B cell (primary cell): ENCODE measurements around the gene C1orf174. TPM values are rescaled to one million over a fixed set of nuclear protein-coding genes. Genes with fewer than 3 reads are reported as not detected.

Source experiments
- ATAC-seq: fragments of 200-7000 bp; cut with Tn5 transposase; one replicate; pipeline ENCODE4 v1.10.0; 2021; ENCODE audit warnings: low read depth, mild to moderate bottlenecking, moderate number of reproducible peaks, moderate library complexity
- CTCF ChIA-PET: fragments of 350-600 bp; sonication (Branson Sonifier 250); formaldehyde crosslinking; loops from one replicate; lab custom pipeline; 2021; ENCODE audit warnings: antibody characterized with exemption, inconsistent platforms; lab: Charles Lee
- POLR2A ChIA-PET: fragments of 350-600 bp; sonication (Branson Sonifier 250); formaldehyde crosslinking; loops from one replicate; lab custom pipeline; 2021; ENCODE audit warnings: antibody characterized with exemption; lab: Charles Lee
- DNase-seq: peaks from one replicate; pipeline ENCODE4 v3.0.0; 2013
- H2AFZ ChIP-seq: 2 replicates; pipeline ENCODE4 v1.6.1; 2012; ENCODE audit warnings: mild to moderate bottlenecking, low read depth, low read length; ENCODE audit not compliant: insufficient read depth, poor library complexity, severe bottlenecking
- H3K27ac ChIP-seq, 2 donors: 1 replicate in 1 of 2; 2 replicates in 1 of 2; pipeline ENCODE4 v1.5.1; 2012 to 2013; ENCODE audit warnings: low read length in 2 of 2, mild to moderate bottlenecking in 2 of 2, moderate library complexity in 1 of 2
- H3K27me3 ChIP-seq, 4 experiments: fragments of 200-600 bp in 1 of 4; sonication (generic) in 1 of 4; replicated peaks in 1 of 4; 1 replicate in 2 of 4; 2 replicates in 2 of 4; pipeline versions ENCODE4 v1.6.1 to v1.7.0; 2013 to 2016; ENCODE audit warnings: low read length in 3 of 4, mild to moderate bottlenecking in 2 of 4, mixed read lengths in 1 of 4, moderate library complexity in 1 of 4; ENCODE audit not compliant: insufficient read depth in 4 of 4, control insufficient read depth in 3 of 4; ENCODE audit errors: control extremely low read depth in 1 of 4
- H3K36me3 ChIP-seq, 2 experiments: replicated peaks in 1 of 2; 1 replicate in 1 of 2; 2 replicates in 1 of 2; pipeline versions ENCODE4 v1.6.1 to v1.7.1; 2013; ENCODE audit warnings: low read length in 1 of 2; ENCODE audit not compliant: insufficient read depth in 2 of 2, control insufficient read depth in 1 of 2; ENCODE audit errors: control extremely low read depth in 1 of 2, extremely low read depth in 1 of 2
- H3K4me1 ChIP-seq, 2 donors: fragments of 200-600 bp in 1 of 2; sonication (generic) in 1 of 2; 1 replicate in 1 of 2; 2 replicates in 1 of 2; pipeline versions ENCODE4 v1.5.1 to v1.6.1; 2013 to 2017; ENCODE audit warnings: low read length in 2 of 2; ENCODE audit not compliant: control insufficient read depth in 2 of 2, insufficient read depth in 2 of 2
- H3K4me2 ChIP-seq: replicated peaks from 2 replicates; pipeline ENCODE3; 2012; ENCODE audit warnings: mild to moderate bottlenecking, low read depth, low read length; ENCODE audit not compliant: poor library complexity, severe bottlenecking
- H3K4me3 ChIP-seq, 5 experiments: fragments of 200-600 bp in 1 of 5; sonication (generic) in 1 of 5; 1 replicate in 3 of 5; 2 replicates in 2 of 5; pipeline versions ENCODE4 v1.5.1 to v1.7.0; 2011 to 2016; ENCODE audit warnings: low read length in 4 of 5, mild to moderate bottlenecking in 4 of 5, low read depth in 2 of 5, control low read depth in 1 of 5, moderate library complexity in 1 of 5; ENCODE audit not compliant: insufficient read depth in 1 of 5; ENCODE audit errors: control extremely low read depth in 1 of 5, extremely low read depth in 1 of 5
- H3K79me2 ChIP-seq: fragments of 200-600 bp; sonication (generic); one replicate; pipeline ENCODE4 v1.6.0; 2016; ENCODE audit warnings: low read length; ENCODE audit not compliant: control insufficient read depth, insufficient read depth
- H3K9ac ChIP-seq: fragments of 200-600 bp; sonication (generic); 2 replicates; pipeline ENCODE4 v1.6.1; 2017; ENCODE audit warnings: mild to moderate bottlenecking, low read length, moderate library complexity
- H3K9me3 ChIP-seq, 3 donors: one replicate each; pipeline versions ENCODE4 v1.6.1 to v1.7.1; 2013; ENCODE audit warnings: low read length in 2 of 3; ENCODE audit not compliant: control insufficient read depth in 2 of 3, insufficient read depth in 1 of 3; ENCODE audit errors: control extremely low read depth in 1 of 3
- H4K20me1 ChIP-seq: 2 replicates; pipeline ENCODE4 v1.6.0; 2012; ENCODE audit warnings: mild to moderate bottlenecking, low read length; ENCODE audit not compliant: insufficient read depth, control insufficient read depth, poor library complexity, severe bottlenecking
- H3K27ac Mint-ChIP-seq: one replicate; pipeline ENCODE4 v1.8.0; 2021; ENCODE audit warnings: mixed read lengths
- H3K27me3 Mint-ChIP-seq: one replicate; pipeline ENCODE4 v1.8.0; 2021; ENCODE audit warnings: mixed read lengths
- H3K4me1 Mint-ChIP-seq: one replicate; pipeline ENCODE4 v1.8.0; 2021; ENCODE audit warnings: mixed read lengths
- H3K4me3 Mint-ChIP-seq: one replicate; pipeline ENCODE4 v1.8.0; 2021; ENCODE audit warnings: mixed read lengths
- H3K9me3 Mint-ChIP-seq: one replicate; pipeline ENCODE4 v1.8.0; 2022; ENCODE audit warnings: mixed read lengths; ENCODE audit not compliant: insufficient read depth
- EZH2 ChIP-seq: IDR thresholded peaks from 2 replicates; pipeline ENCODE4 v1.6.1; 2012; ENCODE audit warnings: borderline replicate concordance, low read depth, mild to moderate bottlenecking, moderate library complexity, low read length; ENCODE audit not compliant: insufficient read depth, poor library complexity, severe bottlenecking
- WGBS: methylation state at CpG from one replicate; pipeline ENCODE4 v1.1.5; 2013; ENCODE audit warnings: missing lambda C conversion rate; ENCODE audit not compliant: insufficient coverage; 5-methylcytosine and 5-hydroxymethylcytosine counted together
- intact Hi-C: fragments of 100-400 bp; cut with micrococcal nuclease; formaldehyde crosslinking; loops from one replicate; pipeline ENCODE4 v1.10.0; 2022
- polyA plus RNA-seq: library from polyadenylated mRNA; depleted of rRNA; stranded (reverse); fragments of >200 nt; gene quantifications from 2 replicates; pipeline ENCODE4 v1.2.3, GENCODE V29; 2012
- total RNA-seq, 2 donors: library from RNA; stranded (reverse); fragments of 120-200 nt in 1 of 2; gene quantifications; 1 replicate in 1 of 2; 2 replicates in 1 of 2; pipeline versions ENCODE4 v1.2.3 to v1.2.4, GENCODE V29; 2013 to 2022
- TF ChIP-seq, protein P1 (sequence below): fragments of 200-600 bp; IDR thresholded peaks from one replicate; pipeline ENCODE4 v1.8.0; 2022; ENCODE audit warnings: antibody characterized with exemption, mild to moderate bottlenecking

The C1orf174 gene
- total and polyA plus RNA-seq, 2 donors (not counting 1 experiment from before 2014, with no cell fraction given): 33.2 to 49.8 TPM

DNA sequence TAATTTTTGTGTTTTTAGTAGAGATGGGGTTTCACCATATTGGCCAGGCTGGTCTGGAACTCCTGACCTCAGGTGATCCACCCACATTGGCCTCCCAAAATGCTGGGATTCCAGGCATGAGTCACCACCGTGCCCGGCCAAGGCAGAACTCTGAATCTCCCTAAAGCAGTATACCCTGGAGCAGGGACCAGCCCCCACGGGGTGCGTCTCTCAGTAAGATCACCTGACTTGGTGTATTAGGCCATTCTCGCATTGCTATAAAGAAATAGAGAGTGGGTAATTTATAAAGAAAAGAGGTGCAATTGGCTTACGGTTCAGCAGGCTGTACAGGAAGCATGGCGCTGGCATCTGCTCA is 28.6 kb downstream of the C1orf174 start:
- ChIA-PET CTCF (no interaction called here), POLR2A (no interaction called here)
- Mint-ChIP-seq H3K4me3 (no peak overlapping the region), H3K9me3 (no peaks in the 10 kb centered on the region), H3K4me1 (no peaks in the 10 kb centered on the region), H3K27ac (no peak overlapping the region), H3K27me3 (no peaks in the 10 kb centered on the region)
- peaks cover 0 to 64% of the 10 kb centered on the region in 2 experiments for H3K36me3 ChIP-seq
- H3K27me3 ChIP-seq: no peaks in the 10 kb centered on the region
- H3K4me2 ChIP-seq: no peak overlapping the region
- no peak overlapping the region for H3K27ac ChIP-seq
- no peak for TF ChIP-seq EZH2
- TF ChIP-seq, protein P1, sequence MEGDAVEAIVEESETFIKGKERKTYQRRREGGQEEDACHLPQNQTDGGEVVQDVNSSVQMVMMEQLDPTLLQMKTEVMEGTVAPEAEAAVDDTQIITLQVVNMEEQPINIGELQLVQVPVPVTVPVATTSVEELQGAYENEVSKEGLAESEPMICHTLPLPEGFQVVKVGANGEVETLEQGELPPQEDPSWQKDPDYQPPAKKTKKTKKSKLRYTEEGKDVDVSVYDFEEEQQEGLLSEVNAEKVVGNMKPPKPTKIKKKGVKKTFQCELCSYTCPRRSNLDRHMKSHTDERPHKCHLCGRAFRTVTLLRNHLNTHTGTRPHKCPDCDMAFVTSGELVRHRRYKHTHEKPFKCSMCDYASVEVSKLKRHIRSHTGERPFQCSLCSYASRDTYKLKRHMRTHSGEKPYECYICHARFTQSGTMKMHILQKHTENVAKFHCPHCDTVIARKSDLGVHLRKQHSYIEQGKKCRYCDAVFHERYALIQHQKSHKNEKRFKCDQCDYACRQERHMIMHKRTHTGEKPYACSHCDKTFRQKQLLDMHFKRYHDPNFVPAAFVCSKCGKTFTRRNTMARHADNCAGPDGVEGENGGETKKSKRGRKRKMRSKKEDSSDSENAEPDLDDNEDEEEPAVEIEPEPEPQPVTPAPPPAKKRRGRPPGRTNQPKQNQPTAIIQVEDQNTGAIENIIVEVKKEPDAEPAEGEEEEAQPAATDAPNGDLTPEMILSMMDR: no peak
- H2AFZ ChIP-seq: no peak overlapping the region
- WGBS: 97% methylated on average over 7 of the region's 7 CpGs
- intact Hi-C loops: no loop called here
- H3K4me3 ChIP-seq: no peak overlapping the region
- H4K20me1 ChIP-seq: no peaks in the 10 kb centered on the region
- no peak for DNase-seq
- no peaks in the 10 kb centered on the region for H3K79me2 ChIP-seq
- no peaks in the 10 kb centered on the region for H3K4me1 ChIP-seq
- peaks cover 0 to 10% (median 0%) of the 10 kb centered on the region in 3 donors for H3K9me3 ChIP-seq
- no peak overlapping the region for H3K9ac ChIP-seq
- no peak for ATAC-seq

DNA sequence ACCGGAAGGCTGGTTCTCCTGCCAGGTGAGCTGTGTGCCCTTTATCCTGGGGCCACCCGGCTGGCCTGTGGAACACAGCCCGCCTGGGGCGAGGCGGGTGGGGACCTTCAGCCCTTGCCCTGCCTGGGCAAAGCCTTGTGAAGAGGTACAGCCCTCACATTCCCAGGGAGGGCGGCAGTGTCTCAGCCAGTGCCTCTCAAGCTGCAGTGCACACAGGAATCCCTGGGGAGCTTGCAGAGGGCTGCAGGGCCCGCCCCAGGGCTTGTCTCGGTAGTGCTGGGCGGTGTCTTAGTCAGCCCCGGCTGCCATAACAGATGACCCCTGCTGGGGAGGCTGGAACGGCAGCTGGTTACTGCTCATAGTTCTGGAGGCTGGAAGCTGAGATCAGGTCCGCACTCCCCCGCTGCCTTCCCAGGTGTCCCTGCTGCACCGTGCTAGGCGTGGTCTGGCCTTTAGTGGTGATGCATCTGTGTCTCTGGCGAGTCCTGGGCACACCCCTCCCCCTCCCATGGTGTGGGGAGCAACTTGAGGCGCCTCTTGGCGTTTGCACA is 30.2 kb downstream of the C1orf174 start:
- H3K9ac ChIP-seq: no peak overlapping the region
- no peak overlapping the region for H3K4me2 ChIP-seq
- no peaks in the 10 kb centered on the region for H3K9me3 Mint-ChIP-seq
- no peak overlapping the region for H3K27ac Mint-ChIP-seq
- H3K79me2 ChIP-seq: peaks cover 3% of the 10 kb centered on the region
- intact Hi-C loops: no loop called here
- H2AFZ ChIP-seq: no peak overlapping the region
- H3K4me1 ChIP-seq: no peaks in the 10 kb centered on the region
- H4K20me1 ChIP-seq: peaks cover 5% of the 10 kb centered on the region
- H3K27me3 Mint-ChIP-seq: no peaks in the 10 kb centered on the region
- H3K36me3 ChIP-seq: peaks cover 0 to 58% of the 10 kb centered on the region in 2 experiments
- ChIA-PET POLR2A (no interaction called here), CTCF (no interaction called here)
- H3K4me3 ChIP-seq: no peak overlapping the region
- ATAC-seq: no peak
- H3K27ac ChIP-seq: no peak overlapping the region
- H3K4me1 Mint-ChIP-seq: no peaks in the 10 kb centered on the region
- DNase-seq: no peak
- no peak overlapping the region for H3K4me3 Mint-ChIP-seq
- TF ChIP-seq, protein P1: no peak
- no peak for TF ChIP-seq EZH2
- WGBS: 85% methylated on average over 16 of the region's 18 CpGs
- H3K27me3 ChIP-seq: no peaks in the 10 kb centered on the region
- H3K9me3 ChIP-seq: peaks cover 0 to 10% (median 0%) of the 10 kb centered on the region in 3 donors
